Natural killer cell (primary cell): Measurements from ENCODE around the gene CILP2. TPM values are rescaled to one million over a fixed set of nuclear protein-coding genes. Genes with fewer than 3 reads are reported as not detected.
A peak's percentile ranks its signal among the peaks of the same experiment; 100 is the strongest.

Experiments used
- ATAC-seq, 3 donors: fragments of 150-1000 bp in 2 of 3; fragments of 200-7000 bp in 1 of 3; cut with Tn5 transposase; 1 replicate in 1 of 3; 2 replicates in 2 of 3; pipeline ENCODE4 v1.10.0; 2021; ENCODE audit warnings: mild to moderate bottlenecking in 2 of 3, moderate library complexity in 2 of 3
- DNase-seq, 2 donors: peaks; one replicate each; pipeline versions ENCODE4 v3.0.0 to v3.0.0-alpha.2; 2013 to 2021; ENCODE audit warnings: mixed read lengths in 1 of 2
- H3K27ac ChIP-seq: one replicate; pipeline ENCODE4 v1.5.1; 2013; ENCODE audit warnings: mild to moderate bottlenecking, low read length
- H3K27me3 ChIP-seq: one replicate; pipeline ENCODE4 v1.6.1; 2013; ENCODE audit warnings: low read length; ENCODE audit not compliant: control insufficient read depth, insufficient read depth
- H3K36me3 ChIP-seq: one replicate; pipeline ENCODE4 v1.6.1; 2013; ENCODE audit warnings: low read length; ENCODE audit not compliant: control insufficient read depth, insufficient read depth
- H3K4me1 ChIP-seq: one replicate; pipeline ENCODE4 v1.6.1; 2013; ENCODE audit warnings: low read length; ENCODE audit not compliant: control insufficient read depth, insufficient read depth
- H3K4me3 ChIP-seq: one replicate; pipeline ENCODE4 v1.5.1; 2013; ENCODE audit warnings: low read length
- H3K9me3 ChIP-seq: one replicate; pipeline ENCODE4 v1.6.1; 2013; ENCODE audit warnings: low read length; ENCODE audit not compliant: control insufficient read depth, insufficient read depth
- H3K27ac Mint-ChIP-seq, 2 donors: one replicate each; pipeline ENCODE4 v1.8.0; 2022; ENCODE audit warnings: mild to moderate bottlenecking in 2 of 2, mixed read lengths in 2 of 2, moderate library complexity in 1 of 2
- H3K27me3 Mint-ChIP-seq, 2 donors: one replicate each; pipeline ENCODE4 v1.8.0; 2022; ENCODE audit warnings: low read depth in 2 of 2, mixed read lengths in 2 of 2
- H3K36me3 Mint-ChIP-seq: one replicate; pipeline ENCODE4 v1.8.0; 2022; ENCODE audit warnings: mixed read lengths
- H3K4me1 Mint-ChIP-seq, 2 donors: one replicate each; pipeline ENCODE4 v1.8.0; 2022; ENCODE audit warnings: mixed read lengths in 2 of 2
- H3K4me3 Mint-ChIP-seq: one replicate; pipeline ENCODE4 v1.8.0; 2022; ENCODE audit warnings: mild to moderate bottlenecking, moderate library complexity, mixed read lengths
- H3K9me3 Mint-ChIP-seq, 2 donors: one replicate each; pipeline ENCODE4 v1.8.0; 2022; ENCODE audit warnings: mixed read lengths in 2 of 2
- WGBS: methylation state at CpG from one replicate; pipeline ENCODE4 v1.1.7; 2013; ENCODE audit warnings: missing lambda C conversion rate; ENCODE audit not compliant: insufficient coverage; 5-methylcytosine and 5-hydroxymethylcytosine counted together
- intact Hi-C: fragments of 100-400 bp; cut with micrococcal nuclease; formaldehyde crosslinking; loops from one replicate; pipeline ENCODE4 v1.14.2; 2022
- total RNA-seq, 4 donors: library from RNA; stranded (reverse); fragments of 120-200 nt in 1 of 4; gene quantifications; one replicate each; pipeline versions ENCODE4 v1.2.3 to v1.2.4, GENCODE V29; 2013 to 2022
- TF ChIP-seq, protein P1 (sequence below): fragments of 200-600 bp; IDR thresholded peaks from one replicate; pipeline ENCODE4 v1.8.0; 2022; ENCODE audit warnings: antibody characterized with exemption

The CILP2 gene
- total RNA-seq, 3 donors from 2014 or later (not counting 1 experiment from before 2014, with no cell fraction given) = 0.05 to 0.20 (median 0.11) TPM

DNA sequence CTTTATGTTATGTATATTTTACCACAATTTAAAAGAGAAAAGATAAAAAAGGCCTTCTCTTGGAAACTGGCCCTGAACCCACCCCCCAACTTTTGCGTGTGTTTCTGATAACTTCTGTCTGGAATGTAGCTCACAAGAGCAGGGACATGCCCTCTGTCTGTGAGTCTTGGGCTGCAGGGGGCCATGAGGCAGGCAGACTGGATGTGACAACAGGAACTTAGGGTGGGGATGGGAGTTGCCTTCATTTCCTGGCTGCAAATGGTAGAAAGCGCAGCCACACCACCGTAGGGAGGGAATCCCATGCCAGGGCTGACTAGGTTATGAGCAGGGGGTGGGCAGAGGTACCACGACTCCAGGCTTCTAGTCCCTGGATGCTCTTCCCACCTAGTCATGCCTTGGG, 21.9 kb downstream of the CILP2 start:
- Histone ChIP-seq H3K4me3 (no peak overlapping the region), H3K9me3 (no peaks in the 10 kb centered on the region), H3K4me1 (no peaks in the 10 kb centered on the region), H3K36me3 (no peaks in the 10 kb centered on the region), H3K27ac (no peak overlapping the region), H3K27me3 (no peaks in the 10 kb centered on the region)
- H3K4me1 Mint-ChIP-seq = no peaks in the 10 kb centered on the region
- no peaks in the 10 kb centered on the region for H3K9me3 Mint-ChIP-seq
- no peak for ATAC-seq
- H3K27ac Mint-ChIP-seq = no peak overlapping the region
- H3K27me3 Mint-ChIP-seq = no peaks in the 10 kb centered on the region
- DNase-seq = peak in 1 of 2 donors; percentile 31
- intact Hi-C loops = no loop called here
- TF ChIP-seq, protein P1, sequence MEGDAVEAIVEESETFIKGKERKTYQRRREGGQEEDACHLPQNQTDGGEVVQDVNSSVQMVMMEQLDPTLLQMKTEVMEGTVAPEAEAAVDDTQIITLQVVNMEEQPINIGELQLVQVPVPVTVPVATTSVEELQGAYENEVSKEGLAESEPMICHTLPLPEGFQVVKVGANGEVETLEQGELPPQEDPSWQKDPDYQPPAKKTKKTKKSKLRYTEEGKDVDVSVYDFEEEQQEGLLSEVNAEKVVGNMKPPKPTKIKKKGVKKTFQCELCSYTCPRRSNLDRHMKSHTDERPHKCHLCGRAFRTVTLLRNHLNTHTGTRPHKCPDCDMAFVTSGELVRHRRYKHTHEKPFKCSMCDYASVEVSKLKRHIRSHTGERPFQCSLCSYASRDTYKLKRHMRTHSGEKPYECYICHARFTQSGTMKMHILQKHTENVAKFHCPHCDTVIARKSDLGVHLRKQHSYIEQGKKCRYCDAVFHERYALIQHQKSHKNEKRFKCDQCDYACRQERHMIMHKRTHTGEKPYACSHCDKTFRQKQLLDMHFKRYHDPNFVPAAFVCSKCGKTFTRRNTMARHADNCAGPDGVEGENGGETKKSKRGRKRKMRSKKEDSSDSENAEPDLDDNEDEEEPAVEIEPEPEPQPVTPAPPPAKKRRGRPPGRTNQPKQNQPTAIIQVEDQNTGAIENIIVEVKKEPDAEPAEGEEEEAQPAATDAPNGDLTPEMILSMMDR = no peak
- no peak overlapping the region for H3K4me3 Mint-ChIP-seq
- WGBS = 65% methylated on average over 4 of the region's 4 CpGs
- H3K36me3 Mint-ChIP-seq = no peaks in the 10 kb centered on the region

DNA sequence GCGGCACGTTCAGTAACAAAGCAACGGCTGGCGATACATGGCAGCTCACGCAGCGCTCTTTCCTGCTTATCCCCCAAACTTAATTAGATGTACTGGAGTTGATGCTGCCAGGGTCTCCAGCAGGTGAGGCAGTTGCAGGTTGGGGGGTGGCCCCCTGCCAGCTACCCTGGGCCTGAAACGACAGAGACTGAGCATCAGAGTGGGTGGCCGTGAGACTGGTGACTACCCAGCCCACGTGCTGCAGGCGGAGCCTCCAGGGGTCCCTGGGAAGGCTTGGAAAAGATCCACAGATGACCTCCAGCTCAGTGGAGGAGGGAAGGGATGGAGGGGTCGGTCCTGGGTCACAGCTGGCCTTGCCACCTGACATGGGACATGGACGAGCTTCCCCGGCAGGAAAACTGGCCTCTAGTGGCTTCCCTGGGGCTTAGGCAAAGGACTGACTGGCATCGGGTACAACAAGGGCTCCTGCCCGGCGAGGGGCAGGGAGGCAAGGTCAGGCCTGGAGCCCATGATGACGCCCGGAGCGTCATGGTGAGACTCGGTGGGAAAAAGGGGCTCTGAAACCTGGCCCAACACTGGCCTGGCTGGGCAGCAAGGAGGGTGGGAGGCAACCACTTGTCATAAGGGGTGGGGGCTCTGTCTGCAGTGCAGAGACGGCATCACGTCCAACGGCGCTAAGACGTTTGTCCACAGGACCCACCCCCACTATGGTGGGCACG, 24.0 kb downstream of the CILP2 start:
- no peak overlapping the region for H3K27ac Mint-ChIP-seq
- H3K4me1 Mint-ChIP-seq = no peaks in the 10 kb centered on the region
- intact Hi-C loops = no loop called here
- Histone ChIP-seq H3K9me3 (no peaks in the 10 kb centered on the region), H3K4me1 (no peaks in the 10 kb centered on the region), H3K27ac (no peak overlapping the region), H3K27me3 (no peaks in the 10 kb centered on the region), H3K36me3 (no peaks in the 10 kb centered on the region), H3K4me3 (no peak overlapping the region)
- TF ChIP-seq, protein P1 = no peak
- no peak overlapping the region for H3K4me3 Mint-ChIP-seq
- no peaks in the 10 kb centered on the region for H3K9me3 Mint-ChIP-seq
- 94% methylated on average over 26 of the region's 26 CpGs for WGBS
- no peaks in the 10 kb centered on the region for H3K36me3 Mint-ChIP-seq
- ATAC-seq (no peak), DNase-seq (no peak)
- H3K27me3 Mint-ChIP-seq = no peaks in the 10 kb centered on the region

DNA sequence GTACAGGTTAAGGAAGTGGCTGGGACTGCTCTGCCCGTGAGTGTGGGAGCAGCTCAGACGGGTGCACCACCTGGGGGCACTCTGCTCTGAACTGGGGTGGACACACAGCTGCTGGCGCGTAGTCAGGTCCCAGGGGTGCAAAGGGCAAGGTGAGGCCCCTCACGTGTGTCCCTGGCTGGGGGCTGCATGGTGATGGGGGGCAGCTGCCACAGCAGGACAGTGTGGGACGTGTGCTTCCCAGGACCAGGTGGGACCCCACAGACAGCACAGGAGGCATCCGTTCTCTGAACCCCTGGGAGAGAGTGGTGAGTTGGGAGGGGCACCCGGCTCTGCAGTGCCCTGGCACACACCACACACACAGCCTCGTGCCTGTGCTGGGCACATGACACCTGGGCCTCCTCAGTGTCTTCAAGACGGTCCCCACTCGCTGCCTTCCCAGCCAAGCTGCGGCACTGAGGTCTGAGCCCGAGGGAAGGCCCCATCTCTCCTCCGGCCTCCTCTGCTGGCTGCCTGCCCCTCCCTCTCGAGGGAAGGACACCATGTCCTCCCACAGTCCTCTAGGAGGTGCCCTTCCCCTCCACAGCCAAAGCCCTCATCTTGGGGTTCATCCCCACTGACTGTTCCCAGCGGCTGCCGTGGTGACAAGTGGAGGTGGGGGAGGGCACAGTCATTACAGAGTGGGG, 24.7 kb downstream of the CILP2 start:
- Histone ChIP-seq H3K4me3 (no peak overlapping the region), H3K9me3 (no peaks in the 10 kb centered on the region), H3K4me1 (no peaks in the 10 kb centered on the region), H3K27ac (no peak overlapping the region), H3K27me3 (no peaks in the 10 kb centered on the region), H3K36me3 (no peaks in the 10 kb centered on the region)
- Mint-ChIP-seq H3K9me3 (no peaks in the 10 kb centered on the region), H3K4me3 (no peak overlapping the region), H3K27me3 (no peaks in the 10 kb centered on the region), H3K4me1 (no peaks in the 10 kb centered on the region), H3K36me3 (no peaks in the 10 kb centered on the region), H3K27ac (peak overlapping the region in 1 of 2 donors; percentile 49)
- ATAC-seq (peak; percentile 14 to 47 (median 33)), DNase-seq (peak in 1 of 2 donors; percentile 70)
- TF ChIP-seq, protein P1 = no peak
- WGBS = 88% methylated on average over 17 of the region's 17 CpGs
- intact Hi-C loops = no loop called here
